Measurements from ENCODE around the gene PCSK5. TPM values are rescaled to one million over a fixed set of nuclear protein-coding genes. Genes with fewer than 3 reads are reported as not detected.

PCSK5 gene
- polyA plus RNA-seq, 1 donor (not counting 4 experiments of a cell fraction or from before 2014, with no cell fraction given) = 1.9 TPM

- dilution Hi-C loops (cut with MboI; ENCODE audit: extremely low pct_ligation_motif_present, low sequenced_read_pairs) = no loop called here
Observed at GRCh38 chr9:76401176-76401575, 510.7 kb downstream of the PCSK5 start.

GRCh38 chr9:76401580-76402354, 511.3 kb downstream of the PCSK5 start:
- no peaks in the 10 kb centered on the region for H3K79me2 ChIP-seq (ENCODE audit: control insufficient read depth, insufficient read depth, low read length)
- TF ChIP-seq CTCF (optimal IDR thresholded peaks at IDR 0.05 in 1 of 3, IDR thresholded peaks at IDR 0.05 in 1 of 3, conservative IDR thresholded peaks at IDR 0.05 in 1 of 3; ENCODE audit: extremely low read depth in 1 of 3, insufficient read depth in 2 of 3, low read length in 3 of 3) (no peak), EZH2 (IDR thresholded peaks at IDR 0.05; ENCODE audit: low read length) (no peak)
- no peak overlapping the region for H3K9ac ChIP-seq (ENCODE audit: control insufficient read depth, extremely low read depth, insufficient read depth, low read length)
- no peak for DNase-seq (ENCODE audit: low read depth, low spot score)
- no peaks in the 10 kb centered on the region for H3K27me3 ChIP-seq (ENCODE audit: control insufficient read depth, extremely low read depth, insufficient read depth, low read length)
- H3K36me3 ChIP-seq (ENCODE audit: control insufficient read depth in 2 of 2, extremely low read depth in 1 of 2, insufficient read depth in 2 of 2, low read length in 2 of 2) = no peaks in the 10 kb centered on the region
- no peaks in the 10 kb centered on the region for H4K20me1 ChIP-seq (ENCODE audit: control insufficient read depth, extremely low read depth, insufficient read depth, low read length)
- H3K9me1 ChIP-seq (ENCODE audit: control insufficient read depth, extremely low read depth, insufficient read depth, low read length) = no peaks in the 10 kb centered on the region
- H3K27ac ChIP-seq (ENCODE audit: control insufficient read depth, insufficient read depth, low read length) = no peak overlapping the region
- no peak for FAIRE-seq
- peaks cover 10% of the 10 kb centered on the region for H3K4me1 ChIP-seq (ENCODE audit: control insufficient read depth, extremely low read depth, insufficient read depth, low read length)
- no peak overlapping the region for H3K4me3 ChIP-seq (ENCODE audit: control insufficient read depth in 2 of 3, extremely low read depth in 1 of 3, insufficient read depth in 2 of 3, low read depth in 1 of 3, low read length in 3 of 3)
- dilution Hi-C loops (cut with MboI; ENCODE audit: extremely low pct_ligation_motif_present, low sequenced_read_pairs) = no loop called here
- H3K4me2 ChIP-seq (ENCODE audit: control insufficient read depth, extremely low read depth, insufficient read depth, low read depth, low read length) = no peak overlapping the region
- H2AFZ ChIP-seq (ENCODE audit: control insufficient read depth, low read length) = no peak overlapping the region
- no peaks in the 10 kb centered on the region for H3K9me3 ChIP-seq (ENCODE audit: control insufficient read depth, low read depth, low read length)

More at GRCh38 chr9:76401176-76401575, 510.7 kb downstream of the PCSK5 start:
- no peak overlapping the region for H3K9ac ChIP-seq (ENCODE audit: control insufficient read depth, extremely low read depth, insufficient read depth, low read length)
- peaks cover 10% of the 10 kb centered on the region for H3K4me1 ChIP-seq (ENCODE audit: control insufficient read depth, extremely low read depth, insufficient read depth, low read length)
- H3K27me3 ChIP-seq (ENCODE audit: control insufficient read depth, extremely low read depth, insufficient read depth, low read length) = no peaks in the 10 kb centered on the region
- H3K79me2 ChIP-seq (ENCODE audit: control insufficient read depth, insufficient read depth, low read length) = no peaks in the 10 kb centered on the region
- FAIRE-seq (no peak), DNase-seq (ENCODE audit: low read depth, low spot score) (no peak)
- no peaks in the 10 kb centered on the region for H3K9me3 ChIP-seq (ENCODE audit: control insufficient read depth, low read depth, low read length)
- no peaks in the 10 kb centered on the region for H3K9me1 ChIP-seq (ENCODE audit: control insufficient read depth, extremely low read depth, insufficient read depth, low read length)
- no peaks in the 10 kb centered on the region for H3K36me3 ChIP-seq (ENCODE audit: control insufficient read depth in 2 of 2, extremely low read depth in 1 of 2, insufficient read depth in 2 of 2, low read length in 2 of 2)
- no peaks in the 10 kb centered on the region for H4K20me1 ChIP-seq (ENCODE audit: control insufficient read depth, extremely low read depth, insufficient read depth, low read length)
- H3K27ac ChIP-seq (ENCODE audit: control insufficient read depth, insufficient read depth, low read length) = no peak overlapping the region
- TF ChIP-seq EZH2 (IDR thresholded peaks at IDR 0.05; ENCODE audit: low read length) (no peak), CTCF (optimal IDR thresholded peaks at IDR 0.05 in 1 of 3, IDR thresholded peaks at IDR 0.05 in 1 of 3, conservative IDR thresholded peaks at IDR 0.05 in 1 of 3; ENCODE audit: extremely low read depth in 1 of 3, insufficient read depth in 2 of 3, low read length in 3 of 3) (no peak)
- no peak overlapping the region for H3K4me2 ChIP-seq (ENCODE audit: control insufficient read depth, extremely low read depth, insufficient read depth, low read depth, low read length)
- no peak overlapping the region for H3K4me3 ChIP-seq (ENCODE audit: control insufficient read depth in 2 of 3, extremely low read depth in 1 of 3, insufficient read depth in 2 of 3, low read depth in 1 of 3, low read length in 3 of 3)
- H2AFZ ChIP-seq (ENCODE audit: control insufficient read depth, low read length) = no peak overlapping the region
